ENCODE data around the gene VEZT.

Gene VEZT

DNA sequence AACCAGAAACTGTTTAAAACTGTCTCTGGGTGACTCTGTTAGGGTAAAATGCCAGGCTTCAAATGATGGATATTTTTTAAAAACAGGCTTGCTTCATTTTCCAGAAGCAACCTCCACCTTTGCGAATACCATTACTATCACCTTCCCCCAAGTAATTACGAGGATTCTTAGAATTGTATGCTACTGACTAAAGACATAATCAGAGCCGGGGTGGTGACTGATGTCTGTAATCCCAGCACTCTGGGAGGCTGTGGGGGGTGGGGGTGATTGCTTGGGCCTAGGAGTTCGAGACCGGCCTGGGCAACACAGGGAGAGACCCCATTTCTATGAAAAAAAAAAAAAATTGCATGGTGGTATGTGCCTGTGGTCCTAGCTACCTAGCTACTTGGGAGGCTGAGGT lies 38.6 kb upstream of the VEZT start:
- TF ChIP-seq, protein P1, sequence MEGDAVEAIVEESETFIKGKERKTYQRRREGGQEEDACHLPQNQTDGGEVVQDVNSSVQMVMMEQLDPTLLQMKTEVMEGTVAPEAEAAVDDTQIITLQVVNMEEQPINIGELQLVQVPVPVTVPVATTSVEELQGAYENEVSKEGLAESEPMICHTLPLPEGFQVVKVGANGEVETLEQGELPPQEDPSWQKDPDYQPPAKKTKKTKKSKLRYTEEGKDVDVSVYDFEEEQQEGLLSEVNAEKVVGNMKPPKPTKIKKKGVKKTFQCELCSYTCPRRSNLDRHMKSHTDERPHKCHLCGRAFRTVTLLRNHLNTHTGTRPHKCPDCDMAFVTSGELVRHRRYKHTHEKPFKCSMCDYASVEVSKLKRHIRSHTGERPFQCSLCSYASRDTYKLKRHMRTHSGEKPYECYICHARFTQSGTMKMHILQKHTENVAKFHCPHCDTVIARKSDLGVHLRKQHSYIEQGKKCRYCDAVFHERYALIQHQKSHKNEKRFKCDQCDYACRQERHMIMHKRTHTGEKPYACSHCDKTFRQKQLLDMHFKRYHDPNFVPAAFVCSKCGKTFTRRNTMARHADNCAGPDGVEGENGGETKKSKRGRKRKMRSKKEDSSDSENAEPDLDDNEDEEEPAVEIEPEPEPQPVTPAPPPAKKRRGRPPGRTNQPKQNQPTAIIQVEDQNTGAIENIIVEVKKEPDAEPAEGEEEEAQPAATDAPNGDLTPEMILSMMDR (IDR thresholded peaks at IDR 0.05), result no peak

DNA sequence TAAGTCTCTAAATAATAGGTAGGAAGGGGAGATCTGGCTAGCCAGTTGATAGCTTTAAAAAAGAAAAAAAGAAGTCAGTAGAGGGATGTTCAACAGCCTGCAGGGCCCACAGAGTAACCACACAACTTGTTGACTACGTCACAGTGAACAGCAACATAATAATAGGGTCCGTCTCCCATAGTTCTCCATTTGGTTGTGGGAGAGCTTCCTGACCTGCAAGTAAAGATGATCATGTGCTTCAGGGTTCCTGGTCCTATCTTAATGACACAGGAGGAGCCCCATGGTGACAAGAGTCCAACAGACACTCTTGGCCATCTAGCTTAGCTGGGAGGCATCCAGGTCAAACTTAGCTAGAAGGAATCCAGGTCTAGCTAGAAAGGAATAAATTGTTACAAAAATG lies 36.5 kb upstream of the VEZT start:
- TF ChIP-seq, protein P1 (IDR thresholded peaks at IDR 0.05), result no peak

DNA sequence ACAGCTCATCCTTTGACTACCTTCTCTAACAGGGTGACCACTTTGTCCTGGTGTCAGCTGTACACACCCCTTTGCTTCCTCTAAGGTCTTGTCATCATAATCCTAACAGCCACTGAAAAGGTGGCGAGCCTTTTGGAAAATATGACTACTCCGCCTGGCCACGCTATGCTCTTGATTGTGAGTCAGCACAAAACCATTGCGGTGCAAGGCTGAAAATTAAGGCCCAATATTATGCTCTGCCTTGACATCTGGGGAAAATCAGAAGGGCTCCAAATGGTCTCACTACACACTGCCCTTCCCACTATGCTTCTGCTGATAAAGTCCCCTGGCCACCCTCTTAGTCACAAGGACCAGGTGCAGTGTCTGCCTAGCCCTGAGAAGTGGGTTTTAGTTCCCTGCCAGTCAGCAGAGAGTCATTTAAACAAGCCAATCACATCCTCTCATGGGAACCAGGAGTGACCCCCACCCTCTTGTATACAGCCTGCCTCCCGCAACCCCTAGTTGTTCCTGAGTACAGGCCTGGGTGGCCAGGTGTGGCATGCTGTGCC lies 34.7 kb upstream of the VEZT start:
- TF ChIP-seq, protein P1 (IDR thresholded peaks at IDR 0.05), result no peak

DNA sequence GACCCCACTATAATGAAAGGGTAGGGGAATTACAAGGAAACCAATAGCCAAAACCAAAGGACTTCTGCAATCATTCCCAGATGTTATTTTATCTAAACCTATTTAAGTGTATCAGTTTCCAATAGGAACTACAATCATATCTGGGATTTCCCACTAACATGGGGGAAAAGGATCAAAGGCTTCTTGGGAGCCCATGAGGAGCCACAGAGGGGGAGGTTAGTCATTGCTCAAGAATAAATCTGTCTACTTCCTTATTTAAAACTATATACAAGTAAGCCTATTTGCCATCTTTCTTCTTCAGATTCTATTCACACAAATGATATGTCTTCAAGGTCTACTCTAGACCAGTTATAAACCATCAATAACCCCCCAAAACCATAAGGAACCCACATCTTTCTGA lies 33.5 kb upstream of the VEZT start:
- TF ChIP-seq, protein P1 (IDR thresholded peaks at IDR 0.05), result no peak

DNA sequence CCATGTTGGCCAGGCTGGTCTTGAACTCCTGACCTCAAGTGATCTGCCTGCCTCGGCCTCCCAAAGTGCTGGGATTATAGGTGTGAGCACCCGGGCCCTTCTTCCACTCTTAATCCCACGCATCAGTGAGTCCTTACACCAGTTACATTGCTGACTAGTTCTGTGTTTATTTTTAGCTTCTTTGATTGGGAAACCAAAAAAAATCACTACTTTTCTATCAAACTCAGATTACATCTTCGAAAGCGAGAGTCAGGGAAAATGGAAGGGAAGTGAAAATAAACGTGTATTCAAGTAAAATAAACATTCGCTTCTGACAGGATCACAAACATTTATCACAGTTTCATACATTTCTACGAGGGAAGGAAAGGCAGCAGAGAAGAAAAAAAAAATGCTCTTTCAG lies 32.5 kb upstream of the VEZT start:
- TF ChIP-seq, protein P1 (IDR thresholded peaks at IDR 0.05), result no peak

DNA sequence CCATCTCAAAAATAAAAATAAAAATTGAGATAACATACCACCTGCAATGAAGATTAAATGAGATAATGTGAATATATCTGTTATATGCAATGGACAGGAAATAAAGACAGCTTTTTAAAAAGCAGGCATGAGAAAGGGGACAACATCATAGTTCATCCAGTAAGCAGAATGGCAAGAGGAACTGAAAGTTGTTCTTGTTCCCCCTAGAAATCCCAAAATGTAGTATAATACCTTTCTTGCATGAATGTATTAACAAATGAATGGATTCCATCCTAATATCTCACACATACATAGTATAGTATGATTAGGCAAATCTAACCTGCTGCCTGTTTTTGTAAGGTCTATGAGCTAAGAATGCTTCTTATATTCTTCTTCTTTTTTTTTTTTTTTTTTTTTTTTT lies 31.8 kb upstream of the VEZT start:
- TF ChIP-seq, protein P1 (IDR thresholded peaks at IDR 0.05), result no peak

DNA sequence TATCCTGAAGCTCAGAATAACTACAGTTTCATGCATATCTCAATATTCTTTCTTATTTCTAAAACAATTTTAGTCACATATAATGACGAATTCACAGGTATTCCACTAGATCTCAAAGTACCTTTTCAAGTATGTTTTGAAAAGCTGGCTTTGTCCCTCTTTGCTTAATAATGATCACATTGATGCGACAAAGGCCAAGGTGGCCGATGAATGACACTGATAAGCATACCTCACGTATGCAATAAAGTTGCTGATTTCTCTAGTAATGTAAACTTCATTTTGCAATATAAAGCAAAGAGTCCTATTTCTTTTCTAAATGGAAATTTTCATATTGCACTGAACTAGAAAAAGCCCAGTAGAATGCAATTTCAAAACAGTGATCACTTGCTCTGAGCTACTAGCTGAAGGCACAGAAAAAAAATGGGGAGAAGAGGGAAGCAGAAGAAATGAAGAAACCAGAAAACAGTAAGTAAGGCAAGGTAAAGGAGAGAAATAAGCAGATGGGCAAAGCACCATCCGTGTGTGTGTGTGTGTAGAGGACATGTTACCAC lies 29.7 kb upstream of the VEZT start:
- TF ChIP-seq, protein P1 (IDR thresholded peaks at IDR 0.05), result no peak

All from LNCAP (cell line).